Hepatocyte (in vitro differentiated cells): Measurements from ENCODE around the gene TIGD3.

Experiments used
- EZH2 ChIP-seq: fragments of 200-600 bp; sonication (generic); IDR thresholded peaks from 2 replicates; pipeline ENCODE4 v1.6.1; 2016; ENCODE audit warnings: antibody characterized with exemption, mild to moderate bottlenecking, borderline replicate concordance
- EZH2phosphoT487 ChIP-seq: fragments of 200-600 bp; sonication (generic); IDR thresholded peaks from one replicate; pipeline ENCODE4 v1.6.1; 2018; ENCODE audit warnings: antibody characterized with exemption, mild to moderate bottlenecking, low read depth, moderate library complexity; ENCODE audit not compliant: unreplicated experiment, severe bottlenecking
- TF ChIP-seq, protein P1 (sequence below): fragments of 200-600 bp; sonication (generic); IDR thresholded peaks from 2 replicates; pipeline ENCODE4 v1.5.1; 2016; ENCODE audit warnings: antibody characterized with exemption, mild to moderate bottlenecking; ENCODE audit not compliant: poor library complexity

GRCh38 chr11:65389294-65389980, 34.9 kb downstream of the TIGD3 start:
- TF ChIP-seq, protein P1, sequence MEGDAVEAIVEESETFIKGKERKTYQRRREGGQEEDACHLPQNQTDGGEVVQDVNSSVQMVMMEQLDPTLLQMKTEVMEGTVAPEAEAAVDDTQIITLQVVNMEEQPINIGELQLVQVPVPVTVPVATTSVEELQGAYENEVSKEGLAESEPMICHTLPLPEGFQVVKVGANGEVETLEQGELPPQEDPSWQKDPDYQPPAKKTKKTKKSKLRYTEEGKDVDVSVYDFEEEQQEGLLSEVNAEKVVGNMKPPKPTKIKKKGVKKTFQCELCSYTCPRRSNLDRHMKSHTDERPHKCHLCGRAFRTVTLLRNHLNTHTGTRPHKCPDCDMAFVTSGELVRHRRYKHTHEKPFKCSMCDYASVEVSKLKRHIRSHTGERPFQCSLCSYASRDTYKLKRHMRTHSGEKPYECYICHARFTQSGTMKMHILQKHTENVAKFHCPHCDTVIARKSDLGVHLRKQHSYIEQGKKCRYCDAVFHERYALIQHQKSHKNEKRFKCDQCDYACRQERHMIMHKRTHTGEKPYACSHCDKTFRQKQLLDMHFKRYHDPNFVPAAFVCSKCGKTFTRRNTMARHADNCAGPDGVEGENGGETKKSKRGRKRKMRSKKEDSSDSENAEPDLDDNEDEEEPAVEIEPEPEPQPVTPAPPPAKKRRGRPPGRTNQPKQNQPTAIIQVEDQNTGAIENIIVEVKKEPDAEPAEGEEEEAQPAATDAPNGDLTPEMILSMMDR, result no peak
- TF ChIP-seq EZH2, result no peak
- TF ChIP-seq EZH2phosphoT487, result no peak
